GM10248 (cell line): ENCODE data around the gene MCM5.
"Not testable (repeated sequence)": the region's sequence is repeated elsewhere in the genome, so short reads cannot be mapped to it uniquely, and the experiment has no call there.

ENCODE experiments used
- CTCF ChIA-PET: fragments of 300-600 bp; sonication (Branson Sonifier 250); formaldehyde crosslinking; extraction: SDS; loops from one replicate; lab custom pipeline; 2021; ENCODE audit warnings: antibody characterized with exemption; lab: Yijun Ruan, JAX
- POLR2A ChIA-PET: fragments of 350-650 bp; sonication (Branson Sonifier 250); formaldehyde crosslinking; extraction: SDS; loops from one replicate; lab custom pipeline; 2020; ENCODE audit warnings: antibody characterized with exemption; lab: Yijun Ruan, JAX
- DNase-seq: peaks from one replicate; pipeline ENCODE4 v3.0.0; 2012; ENCODE audit errors: extremely low spot score
- TF ChIP-seq, protein P1 (sequence below): IDR thresholded peaks from 2 replicates; pipeline ENCODE4 v1.5.1; 2012; ENCODE audit warnings: mild to moderate bottlenecking, low read depth; ENCODE audit errors: extremely low read depth, missing control alignments, control extremely low read depth

MCM5 gene

DNA sequence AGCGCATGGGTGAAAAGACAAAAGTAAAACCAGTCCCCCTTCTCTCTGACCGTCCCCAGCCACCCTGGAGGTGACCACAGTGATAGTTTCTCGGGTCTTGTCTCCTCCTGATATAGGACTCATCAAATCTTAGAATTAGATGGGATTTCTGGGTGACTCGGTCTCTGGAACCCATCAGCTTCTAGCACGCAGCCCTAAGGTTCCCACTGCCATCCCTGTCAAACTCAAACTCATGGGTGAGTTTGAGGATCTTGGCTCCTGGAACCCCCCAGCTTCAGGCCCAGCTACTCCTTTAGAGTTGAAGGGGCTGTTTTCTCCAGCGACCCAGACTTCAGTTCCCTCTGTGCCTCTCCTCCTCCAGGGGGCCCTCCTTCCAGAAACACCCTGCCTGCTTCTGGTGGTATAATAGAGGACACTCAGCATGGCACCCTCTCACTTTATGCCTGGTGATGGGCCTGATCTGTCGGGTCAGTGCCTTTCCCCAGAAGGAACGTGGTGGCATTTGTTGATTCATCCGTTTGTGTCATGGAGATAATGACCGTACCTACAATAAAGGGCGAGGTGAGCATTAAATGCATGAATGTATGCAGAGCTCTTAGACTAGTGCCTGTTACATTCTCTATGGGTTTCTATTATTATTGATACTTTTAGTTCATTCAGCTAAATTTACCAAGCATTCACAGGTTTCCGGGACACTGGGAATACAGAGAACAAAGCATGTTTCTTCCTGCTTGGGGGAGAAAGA, 31.7 kb downstream of the MCM5 start:
- no peak for DNase-seq
- CTCF ChIA-PET: interaction anchor here (0.6 to 4.0 kb wide), 10 partner anchors 12 to 190 kb away, joined by 3 to 22 read pairs (median 5); no protein-coding TSS in a partner anchor
- TF ChIP-seq, protein P1, sequence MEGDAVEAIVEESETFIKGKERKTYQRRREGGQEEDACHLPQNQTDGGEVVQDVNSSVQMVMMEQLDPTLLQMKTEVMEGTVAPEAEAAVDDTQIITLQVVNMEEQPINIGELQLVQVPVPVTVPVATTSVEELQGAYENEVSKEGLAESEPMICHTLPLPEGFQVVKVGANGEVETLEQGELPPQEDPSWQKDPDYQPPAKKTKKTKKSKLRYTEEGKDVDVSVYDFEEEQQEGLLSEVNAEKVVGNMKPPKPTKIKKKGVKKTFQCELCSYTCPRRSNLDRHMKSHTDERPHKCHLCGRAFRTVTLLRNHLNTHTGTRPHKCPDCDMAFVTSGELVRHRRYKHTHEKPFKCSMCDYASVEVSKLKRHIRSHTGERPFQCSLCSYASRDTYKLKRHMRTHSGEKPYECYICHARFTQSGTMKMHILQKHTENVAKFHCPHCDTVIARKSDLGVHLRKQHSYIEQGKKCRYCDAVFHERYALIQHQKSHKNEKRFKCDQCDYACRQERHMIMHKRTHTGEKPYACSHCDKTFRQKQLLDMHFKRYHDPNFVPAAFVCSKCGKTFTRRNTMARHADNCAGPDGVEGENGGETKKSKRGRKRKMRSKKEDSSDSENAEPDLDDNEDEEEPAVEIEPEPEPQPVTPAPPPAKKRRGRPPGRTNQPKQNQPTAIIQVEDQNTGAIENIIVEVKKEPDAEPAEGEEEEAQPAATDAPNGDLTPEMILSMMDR: no peak
- POLR2A ChIA-PET: no interaction called here

DNA sequence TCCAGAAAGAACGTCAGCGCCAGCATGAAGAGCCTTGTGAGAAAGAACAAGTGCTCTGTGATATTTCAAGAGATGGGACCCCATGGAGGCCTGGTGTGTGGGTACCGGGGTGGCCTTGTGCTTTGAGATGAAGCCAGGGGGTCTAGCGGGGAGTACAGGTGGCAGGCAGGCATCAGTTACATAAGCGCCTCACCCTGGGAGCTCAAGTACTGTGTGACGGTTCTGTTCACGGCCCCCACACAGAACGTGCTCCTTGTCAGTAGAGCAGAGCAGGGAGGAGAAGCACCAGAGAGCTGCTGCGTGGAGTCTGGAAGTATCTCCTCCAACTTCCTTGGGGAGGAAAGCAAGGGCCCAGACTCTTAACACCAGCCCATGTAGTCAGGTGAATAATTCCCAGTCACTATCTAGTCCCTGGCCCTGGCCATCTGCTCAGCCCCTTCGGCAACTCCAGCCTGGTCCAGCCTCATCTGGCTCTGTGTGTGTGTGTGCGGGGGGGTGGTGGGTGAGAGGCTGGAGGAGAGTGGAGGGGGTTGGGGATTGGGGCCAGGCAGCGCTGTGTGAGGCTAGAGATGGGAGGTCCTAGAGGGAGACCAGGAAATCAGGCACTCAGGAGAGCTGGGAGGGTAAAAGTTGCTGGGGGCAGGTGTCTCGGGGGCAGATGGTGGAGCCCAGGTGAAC, 32.4 kb downstream of the MCM5 start:
- CTCF ChIA-PET: interaction anchor here (1.2 to 4.0 kb wide), 6 partner anchors 9 to 151 kb away, joined by 3 to 22 read pairs (median 4); no protein-coding TSS in a partner anchor
- POLR2A ChIA-PET: no interaction called here
- TF ChIP-seq, protein P1: no peak
- DNase-seq: no peak

DNA sequence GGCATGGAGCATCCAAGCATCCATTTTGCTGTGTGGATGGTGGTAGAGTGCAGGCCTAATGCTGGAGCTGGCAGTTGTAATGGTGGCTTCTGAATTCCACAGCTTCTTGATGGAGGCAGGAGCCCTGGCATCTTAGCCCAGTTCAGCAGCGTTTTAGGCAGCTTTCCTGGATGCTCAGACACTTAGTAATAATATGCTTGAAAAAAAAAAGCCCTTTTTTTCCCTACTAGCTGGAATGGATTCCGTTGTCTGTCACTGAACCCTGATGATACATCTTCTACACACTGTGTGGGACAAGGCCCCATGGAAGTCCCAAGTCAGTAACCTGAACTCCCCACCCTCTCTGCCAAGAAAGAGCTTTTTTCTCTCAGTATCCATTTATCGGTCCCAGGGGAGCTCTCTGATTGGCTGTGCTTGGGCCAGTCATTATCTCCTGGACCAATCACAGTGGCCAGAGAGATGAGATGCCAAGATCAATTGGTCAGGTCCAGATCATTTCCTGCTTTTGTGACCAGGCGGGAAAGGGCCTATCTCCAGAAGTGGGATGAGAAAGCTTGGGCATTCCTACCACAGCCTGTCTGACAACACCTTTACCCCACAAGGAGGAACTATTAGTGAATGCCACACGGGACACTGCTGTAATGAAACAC, 34.2 kb downstream of the MCM5 start:
- TF ChIP-seq, protein P1: no peak
- DNase-seq: no peak
- CTCF ChIA-PET: interaction anchor here (0.8 kb wide), 1 partner anchor 149 kb away, joined by 3 read pairs; no protein-coding TSS in a partner anchor
- POLR2A ChIA-PET: no interaction called here

DNA sequence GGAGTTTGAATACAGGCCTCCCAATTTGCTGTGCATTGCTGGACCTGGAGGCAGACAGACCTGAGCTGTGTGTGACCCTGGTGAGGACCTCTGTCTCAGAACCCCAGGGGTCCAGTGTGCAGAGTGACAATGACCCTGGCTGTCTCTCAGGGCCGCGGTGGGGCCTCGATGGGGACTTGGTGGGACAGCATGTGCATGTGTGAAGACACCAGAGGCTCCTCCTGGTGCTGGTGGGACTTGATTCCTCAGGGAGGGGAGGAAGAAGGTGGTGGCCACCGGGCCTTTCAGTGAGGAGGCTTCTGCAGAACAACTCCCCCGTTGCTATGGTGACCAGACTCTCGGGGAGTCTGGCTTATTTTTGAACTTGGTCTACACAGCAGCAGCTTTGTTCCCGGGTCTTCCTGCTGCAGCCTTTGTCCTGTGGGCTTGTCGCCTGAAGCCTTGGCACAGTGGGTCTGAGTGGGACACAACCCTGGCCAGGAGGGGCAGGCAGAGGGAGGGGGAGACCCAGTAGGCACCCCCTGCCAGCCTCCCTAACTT, 35.3 kb downstream of the MCM5 start:
- ChIA-PET CTCF (interaction anchor here (1.4 kb wide), 1 partner anchor 147 kb away, joined by 3 read pairs; no protein-coding TSS in a partner anchor), POLR2A (no interaction called here)
- TF ChIP-seq, protein P1: no peak

DNA sequence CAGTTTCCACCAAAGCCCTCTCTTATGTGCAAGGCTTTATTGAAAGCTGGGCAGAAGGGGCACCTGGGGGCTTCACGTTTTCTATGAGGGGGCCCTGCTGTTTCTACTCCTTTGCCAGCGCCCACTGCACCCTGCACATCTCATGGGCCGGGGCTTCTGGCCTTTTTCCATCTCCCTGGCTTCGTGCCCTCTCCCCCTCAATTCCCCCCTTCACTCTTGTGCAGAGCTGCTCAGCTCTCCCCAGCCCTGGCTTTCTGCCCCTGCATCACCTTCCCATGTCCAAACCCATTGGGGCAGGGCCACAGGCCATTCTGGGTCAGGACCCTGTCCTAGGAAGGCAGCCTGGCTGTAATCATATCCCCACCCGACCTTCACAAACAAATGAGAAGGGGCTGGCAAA, 36.5 kb downstream of the MCM5 start:
- POLR2A ChIA-PET: no interaction called here
- CTCF ChIA-PET: interaction anchor here (1.4 kb wide), 1 partner anchor 146 kb away, joined by 3 read pairs; no protein-coding TSS in a partner anchor
- DNase-seq: no peak
- TF ChIP-seq, protein P1: no peak

More for the DNA sequence above, 35.3 kb downstream of the MCM5 start:
- no peak for DNase-seq

DNA sequence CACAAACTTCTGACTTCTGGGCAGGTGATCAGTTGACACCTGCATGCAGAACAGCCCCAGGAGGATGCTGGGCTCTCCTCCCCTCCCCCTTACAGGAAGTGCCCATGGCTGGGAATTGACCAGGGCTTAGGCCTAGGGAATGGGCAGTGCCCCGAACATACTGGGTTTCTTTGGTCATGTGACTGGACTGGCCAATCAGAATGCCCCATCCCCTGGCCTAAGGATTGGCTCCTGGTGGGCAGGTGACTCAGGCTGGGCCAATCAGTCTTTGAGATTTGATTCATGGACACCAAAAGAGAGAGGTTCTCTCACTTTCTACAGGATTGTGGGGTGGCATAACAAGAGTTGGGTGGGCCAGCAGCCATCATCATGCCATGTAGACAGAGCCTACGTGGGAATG, 37.1 kb downstream of the MCM5 start:
- POLR2A ChIA-PET: no interaction called here
- CTCF ChIA-PET: no interaction called here
- TF ChIP-seq, protein P1: no peak
- DNase-seq: no peak

DNA sequence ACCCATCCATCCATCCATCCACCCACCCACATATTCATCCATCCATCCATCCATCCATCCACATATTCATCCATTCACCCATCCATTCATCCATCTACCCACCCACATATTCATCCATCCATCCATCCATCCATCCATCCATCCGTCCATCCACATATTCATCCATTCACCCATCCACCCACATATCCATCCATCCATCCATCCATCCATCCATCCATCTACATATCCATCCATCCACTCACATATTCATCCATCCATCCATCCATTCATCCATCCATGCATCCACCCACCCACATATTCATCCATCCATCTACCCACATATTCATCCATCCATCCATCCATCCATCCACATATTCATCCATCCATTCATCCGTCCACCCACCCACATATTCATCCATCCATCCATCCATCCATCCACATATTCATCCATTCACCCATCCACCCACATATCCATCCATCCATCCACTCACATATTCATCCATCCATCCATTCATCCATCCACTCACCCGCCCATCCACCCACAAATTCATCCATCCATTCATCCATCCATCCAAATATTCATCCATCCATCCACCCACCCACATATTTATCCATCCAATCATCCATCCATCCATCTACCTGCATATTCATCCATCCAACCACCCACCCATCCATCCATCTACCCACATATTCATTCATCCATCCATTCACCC, 38.9 kb downstream of the MCM5 start:
- DNase-seq, CTCF ChIA-PET, POLR2A ChIA-PET: not testable (repeated sequence)
